ENCODE results near the gene MACF1.

MACF1 gene

DNA sequence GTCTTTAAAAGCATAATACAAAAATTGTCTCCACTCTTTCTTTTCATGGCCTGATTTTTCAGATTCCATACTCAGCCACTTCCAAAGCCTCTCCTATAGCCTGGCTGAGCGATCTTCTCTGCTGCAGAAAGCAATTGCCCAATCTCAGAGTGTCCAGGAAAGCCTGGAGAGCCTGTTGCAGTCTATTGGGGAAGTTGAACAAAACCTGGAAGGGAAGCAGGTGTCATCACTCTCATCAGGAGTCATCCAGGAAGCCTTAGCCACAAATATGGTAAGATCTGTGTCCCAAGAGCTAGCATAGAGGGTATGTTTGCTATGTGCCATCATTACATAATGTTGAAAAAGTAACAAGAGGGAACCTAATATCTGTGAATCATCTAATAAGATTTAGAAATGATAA lies 156.2 kb downstream of the MACF1 start:
- no peak for TF ChIP-seq CTCF (IDR thresholded peaks at IDR 0.05; ENCODE audit: extremely low read depth, missing control alignments)
- DNase-seq (ENCODE audit: low spot score) = no peak

DNA sequence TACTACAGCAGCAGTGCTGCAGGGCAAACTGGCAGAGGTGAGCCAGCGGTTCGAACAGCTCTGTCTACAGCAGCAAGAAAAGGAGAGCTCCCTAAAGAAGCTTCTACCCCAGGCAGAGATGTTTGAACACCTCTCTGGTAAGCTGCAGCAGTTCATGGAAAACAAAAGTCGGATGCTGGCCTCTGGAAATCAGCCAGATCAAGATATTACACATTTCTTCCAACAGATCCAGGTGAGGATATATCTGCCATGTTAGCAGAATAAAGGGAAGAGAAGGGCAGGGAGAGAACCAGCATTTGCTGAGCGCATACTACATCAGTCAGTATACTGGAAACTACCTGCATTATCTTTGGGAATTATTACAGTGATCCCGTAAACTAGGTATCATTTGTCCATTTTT lies 157.0 kb downstream of the MACF1 start:
- no peak for DNase-seq (ENCODE audit: low spot score)
- TF ChIP-seq CTCF (IDR thresholded peaks at IDR 0.05; ENCODE audit: extremely low read depth, missing control alignments) = no peak

GRCh38 chr1:39363267-39363666 lies 158.8 kb downstream of the MACF1 start:
- no peak for TF ChIP-seq CTCF (IDR thresholded peaks at IDR 0.05; ENCODE audit: extremely low read depth, missing control alignments)
- DNase-seq (ENCODE audit: low spot score) = no peak

GRCh38 chr1:39368045-39368444 lies 163.6 kb downstream of the MACF1 start:
- DNase-seq (ENCODE audit: low spot score) = no peak
- TF ChIP-seq CTCF (IDR thresholded peaks at IDR 0.05; ENCODE audit: extremely low read depth, missing control alignments) = no peak

DNA sequence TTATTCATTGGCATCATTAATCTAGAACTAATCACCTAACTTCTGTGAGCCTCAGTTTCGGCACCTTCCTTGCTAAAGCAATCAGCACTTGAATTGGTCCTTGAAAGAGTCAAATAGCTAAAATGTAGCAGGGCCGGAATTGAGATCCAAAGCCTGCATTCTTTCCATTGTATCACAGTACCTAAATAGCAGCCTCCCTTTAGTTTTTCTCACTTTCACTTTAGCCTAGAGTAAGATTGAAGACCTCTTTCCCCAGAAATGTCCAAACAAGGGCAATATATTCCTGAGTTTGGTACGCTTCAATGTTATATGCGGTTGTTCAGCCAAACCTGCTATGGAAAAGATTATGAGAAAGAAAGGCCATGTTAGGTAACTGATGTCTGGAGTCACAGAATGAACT lies 165.1 kb downstream of the MACF1 start:
- DNase-seq (ENCODE audit: low spot score) = no peak
- no peak for TF ChIP-seq CTCF (IDR thresholded peaks at IDR 0.05; ENCODE audit: extremely low read depth, missing control alignments)

GRCh38 chr1:39370602-39371001 lies 166.1 kb downstream of the MACF1 start:
- DNase-seq (ENCODE audit: low spot score) = no peak
- TF ChIP-seq CTCF (IDR thresholded peaks at IDR 0.05; ENCODE audit: extremely low read depth, missing control alignments) = no peak

DNA sequence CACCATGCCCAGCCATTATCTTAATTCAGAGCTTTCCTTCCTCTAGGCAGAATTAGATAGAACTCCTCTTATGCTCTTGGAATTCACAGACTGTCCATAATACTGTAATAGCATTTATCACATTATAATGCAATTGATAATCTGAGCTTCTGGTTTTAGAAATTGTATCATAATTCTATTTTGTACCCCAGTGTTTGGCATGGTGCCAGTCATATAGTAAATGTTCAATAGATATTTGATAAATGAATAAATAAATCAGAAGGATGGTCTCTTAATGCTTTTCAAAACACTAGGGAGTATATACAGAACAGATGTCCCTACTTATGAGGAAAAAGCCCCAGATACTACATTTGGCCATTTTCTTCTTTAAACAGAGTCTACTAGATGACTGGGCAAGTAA lies 167.6 kb downstream of the MACF1 start:
- DNase-seq (ENCODE audit: low spot score) = no peak
- no peak for TF ChIP-seq CTCF (IDR thresholded peaks at IDR 0.05; ENCODE audit: extremely low read depth, missing control alignments)
